Chondrocyte (in vitro differentiated cells): ENCODE data around the gene GIGYF1. TPM values are rescaled to one million over a fixed set of nuclear protein-coding genes. Genes with fewer than 3 reads are reported as not detected.
"Not testable (repeated sequence)": the region's sequence is repeated elsewhere in the genome, so short reads cannot be mapped to it uniquely, and the experiment has no call there.

ENCODE experiments used
- DNase-seq: peaks from one replicate; pipeline ENCODE4 v3.0.0; 2021; ENCODE audit warnings: mixed read lengths, low spot score
- H3K27ac Mint-ChIP-seq: one replicate; pipeline ENCODE4 v1.8.0; 2021; ENCODE audit warnings: mild to moderate bottlenecking, moderate library complexity, mixed read lengths; ENCODE audit not compliant: unreplicated experiment
- H3K27me3 Mint-ChIP-seq: 2 replicates; pipeline ENCODE4 v1.8.0; 2021; ENCODE audit warnings: low read depth, mixed read lengths
- H3K36me3 Mint-ChIP-seq: 2 replicates; pipeline ENCODE4 v1.8.0; 2021; ENCODE audit warnings: low read depth, mixed read lengths
- H3K4me1 Mint-ChIP-seq: 2 replicates; pipeline ENCODE4 v1.8.0; 2021; ENCODE audit warnings: low read depth, mild to moderate bottlenecking, mixed read lengths
- H3K4me3 Mint-ChIP-seq: one replicate; pipeline ENCODE4 v1.8.0; 2021; ENCODE audit warnings: mild to moderate bottlenecking, moderate library complexity, mixed read lengths; ENCODE audit not compliant: unreplicated experiment
- H3K9me3 Mint-ChIP-seq: 2 replicates; pipeline ENCODE4 v1.8.0; 2021; ENCODE audit warnings: low read depth, mixed read lengths
- total RNA-seq: library from RNA; stranded (reverse); gene quantifications from 3 replicates; pipeline ENCODE4 v1.2.1, GENCODE V29; 2021
- TF ChIP-seq, protein P1 (sequence below): fragments of 200-600 bp; sonication (generic); IDR thresholded peaks from 2 replicates; pipeline ENCODE4 v1.5.0; 2021; ENCODE audit warnings: antibody characterized with exemption, mild to moderate bottlenecking, moderate library complexity

The GIGYF1 gene
- total RNA-seq, 1 donor from 2014 or later, result 32.8 TPM

DNA sequence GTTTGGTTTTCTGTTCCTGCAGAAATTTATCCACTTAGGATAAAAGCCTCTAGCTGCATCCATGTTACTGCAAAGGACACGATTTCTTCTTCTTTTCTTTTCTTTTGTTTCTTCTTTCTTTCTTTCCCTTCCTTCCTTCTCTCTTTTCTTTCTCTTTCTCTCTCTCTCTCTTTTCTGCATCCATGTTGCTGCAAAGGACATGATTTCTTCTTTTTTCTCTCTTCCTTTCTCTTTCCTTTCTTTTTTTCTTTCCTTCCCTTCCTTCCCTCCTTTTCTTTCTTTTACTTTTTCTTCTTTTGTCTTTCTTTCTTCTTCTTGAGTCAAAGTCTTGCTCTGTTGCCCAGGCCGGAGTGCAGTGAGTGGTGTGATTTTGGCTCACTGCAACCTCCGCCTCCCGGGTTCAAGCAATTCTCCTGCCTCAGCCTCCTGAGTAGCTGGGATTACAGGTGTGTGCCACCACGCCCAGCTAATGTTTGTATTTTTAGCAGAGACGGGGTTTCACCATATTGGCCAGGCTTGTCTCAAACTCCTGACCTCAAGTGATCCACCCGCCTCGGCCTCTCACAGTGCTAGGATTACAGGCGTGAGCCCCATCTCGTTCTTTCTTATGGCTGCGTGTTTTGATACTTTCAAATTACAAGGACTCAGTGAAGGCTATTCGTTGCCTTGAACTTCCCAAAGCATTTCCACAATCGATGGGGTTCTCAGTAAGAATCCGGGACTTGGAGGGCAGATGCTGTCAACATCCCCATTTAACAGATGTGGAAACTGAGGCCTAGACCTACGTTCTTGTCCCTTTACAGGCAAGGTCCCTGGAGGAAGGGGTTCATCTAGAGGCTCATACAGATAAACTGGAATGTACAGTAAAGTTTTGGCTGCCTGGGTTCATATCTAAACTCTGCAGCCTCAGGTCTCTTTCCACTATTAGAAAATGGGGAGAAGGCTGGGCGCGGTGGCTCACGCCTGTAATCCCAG lies 22.4 kb downstream of the GIGYF1 start:
- Mint-ChIP-seq H3K9me3 (no peaks in the 10 kb centered on the region), H3K4me3 (no peak overlapping the region)

GRCh38 chr7:100670074-100670473 lies 24.0 kb downstream of the GIGYF1 start:
- TF ChIP-seq, protein P1, sequence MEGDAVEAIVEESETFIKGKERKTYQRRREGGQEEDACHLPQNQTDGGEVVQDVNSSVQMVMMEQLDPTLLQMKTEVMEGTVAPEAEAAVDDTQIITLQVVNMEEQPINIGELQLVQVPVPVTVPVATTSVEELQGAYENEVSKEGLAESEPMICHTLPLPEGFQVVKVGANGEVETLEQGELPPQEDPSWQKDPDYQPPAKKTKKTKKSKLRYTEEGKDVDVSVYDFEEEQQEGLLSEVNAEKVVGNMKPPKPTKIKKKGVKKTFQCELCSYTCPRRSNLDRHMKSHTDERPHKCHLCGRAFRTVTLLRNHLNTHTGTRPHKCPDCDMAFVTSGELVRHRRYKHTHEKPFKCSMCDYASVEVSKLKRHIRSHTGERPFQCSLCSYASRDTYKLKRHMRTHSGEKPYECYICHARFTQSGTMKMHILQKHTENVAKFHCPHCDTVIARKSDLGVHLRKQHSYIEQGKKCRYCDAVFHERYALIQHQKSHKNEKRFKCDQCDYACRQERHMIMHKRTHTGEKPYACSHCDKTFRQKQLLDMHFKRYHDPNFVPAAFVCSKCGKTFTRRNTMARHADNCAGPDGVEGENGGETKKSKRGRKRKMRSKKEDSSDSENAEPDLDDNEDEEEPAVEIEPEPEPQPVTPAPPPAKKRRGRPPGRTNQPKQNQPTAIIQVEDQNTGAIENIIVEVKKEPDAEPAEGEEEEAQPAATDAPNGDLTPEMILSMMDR, result no peak
- H3K36me3 Mint-ChIP-seq, result no peaks in the 10 kb centered on the region
- H3K27me3 Mint-ChIP-seq, result peaks cover 13% of the 10 kb centered on the region
- H3K4me1 Mint-ChIP-seq, result peaks cover 2% of the 10 kb centered on the region
- no peaks in the 10 kb centered on the region for H3K9me3 Mint-ChIP-seq
- no peak overlapping the region for H3K27ac Mint-ChIP-seq
- no peak for DNase-seq
- H3K4me3 Mint-ChIP-seq, result no peak overlapping the region

More for the DNA sequence above, 22.4 kb downstream of the GIGYF1 start:
- Mint-ChIP-seq H3K27me3 (peaks cover 4% of the 10 kb centered on the region), H3K36me3 (no peaks in the 10 kb centered on the region), H3K4me1 (peaks cover 6% of the 10 kb centered on the region), H3K27ac (no peak overlapping the region)
- TF ChIP-seq, protein P1, result no peak
- DNase-seq, result no peak

DNA sequence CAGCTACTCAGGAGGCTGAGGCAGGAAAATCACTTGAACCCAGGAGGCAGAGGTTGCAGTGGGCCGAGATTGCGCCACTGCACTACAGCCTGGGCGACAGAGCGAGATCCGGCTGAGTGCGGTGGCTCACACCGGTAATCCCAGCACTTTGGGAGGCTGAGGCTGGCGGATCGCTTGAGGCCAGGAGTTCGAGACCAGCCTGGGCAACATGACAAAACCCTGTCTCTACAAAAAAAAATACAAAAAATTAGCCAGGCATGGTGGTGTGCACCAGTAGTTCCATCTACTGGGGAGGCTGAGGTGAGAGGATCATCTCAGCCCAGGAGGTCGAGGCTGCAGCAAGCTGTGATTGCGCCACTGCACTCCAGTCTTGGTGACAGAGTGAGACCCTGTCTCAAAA lies 24.9 kb downstream of the GIGYF1 start:
- DNase-seq, H3K4me1 Mint-ChIP-seq, H3K9me3 Mint-ChIP-seq, H3K36me3 Mint-ChIP-seq, H3K4me3 Mint-ChIP-seq, H3K27ac Mint-ChIP-seq: not testable (repeated sequence)
- peaks cover 13% of the 10 kb centered on the region for H3K27me3 Mint-ChIP-seq

GRCh38 chr7:100668069-100668449 lies 26.0 kb downstream of the GIGYF1 start:
- Mint-ChIP-seq H3K9me3 (no peaks in the 10 kb centered on the region), H3K36me3 (no peaks in the 10 kb centered on the region), H3K4me3 (no peak overlapping the region), H3K27ac (no peak overlapping the region), H3K4me1 (peaks cover 2% of the 10 kb centered on the region), H3K27me3 (peaks cover 13% of the 10 kb centered on the region)
- DNase-seq, result no peak
- TF ChIP-seq, protein P1, result no peak

DNA sequence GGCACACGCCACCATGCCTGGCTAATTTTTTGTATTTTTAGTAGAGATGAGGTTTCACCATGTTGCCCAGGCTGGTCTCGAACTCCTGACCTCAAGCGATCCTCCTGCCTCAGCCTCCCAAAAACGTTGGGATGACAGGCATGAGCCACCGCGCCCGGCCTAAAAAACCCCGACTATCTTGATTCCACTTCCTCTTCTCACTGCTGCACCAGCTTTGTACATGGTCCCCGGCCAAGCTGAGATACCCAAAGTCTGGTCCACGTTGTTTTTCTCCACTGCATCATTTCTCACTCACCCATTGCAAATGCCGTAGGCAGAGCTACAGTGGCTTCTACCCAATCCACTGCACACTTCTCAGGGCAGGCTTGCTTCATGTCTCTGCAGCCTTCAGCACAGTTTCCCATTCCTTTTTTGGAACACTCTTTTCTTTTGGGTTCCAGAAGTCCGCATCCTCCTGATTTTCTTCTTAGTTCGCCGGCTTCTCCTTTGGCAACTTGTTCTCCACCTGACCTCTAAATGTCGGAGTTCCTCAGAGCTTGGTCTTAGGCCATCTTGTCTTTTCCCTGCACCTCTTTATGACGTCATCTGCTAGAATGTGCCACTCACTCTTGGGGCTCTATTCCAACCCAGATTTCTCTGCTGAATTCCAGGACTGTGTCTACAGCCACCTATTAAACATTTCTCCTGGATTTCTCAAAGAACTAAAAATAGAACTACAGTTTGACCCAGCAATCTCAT lies 26.6 kb downstream of the GIGYF1 start:
- H3K27me3 Mint-ChIP-seq, result peaks cover 13% of the 10 kb centered on the region
- no peaks in the 10 kb centered on the region for H3K9me3 Mint-ChIP-seq
- H3K4me3 Mint-ChIP-seq, result no peak overlapping the region
- TF ChIP-seq, protein P1, result no peak
- H3K36me3 Mint-ChIP-seq, result no peaks in the 10 kb centered on the region
- no peak for DNase-seq
- H3K27ac Mint-ChIP-seq, result no peak overlapping the region
- H3K4me1 Mint-ChIP-seq, result peaks cover 2% of the 10 kb centered on the region
